ENCODE results near the gene RFX2.
"Not testable (repeated sequence)": the region's sequence is repeated elsewhere in the genome, so short reads cannot be mapped to it uniquely, and the experiment has no call there.

RFX2 gene

GRCh38 chr19:5977222-5977784 is 133.0 kb downstream of the RFX2 start:
- FAIRE-seq (no peak), DNase-seq (ENCODE audit: insufficient read length, low spot score) (no peak)

- DNase-seq (ENCODE audit: insufficient read length, low spot score) (no peak), FAIRE-seq (no peak)
Measured at GRCh38 chr19:5976768-5977167, 133.5 kb downstream of the RFX2 start.

GRCh38 chr19:5975388-5975728 is 134.9 kb downstream of the RFX2 start:
- DNase-seq (ENCODE audit: insufficient read length, low spot score) (no peak), FAIRE-seq (no peak)

GRCh38 chr19:5974721-5975387 is 135.4 kb downstream of the RFX2 start:
- DNase-seq (ENCODE audit: insufficient read length, low spot score), result no peak
- FAIRE-seq, result no peak

- no peak for DNase-seq (ENCODE audit: insufficient read length, low spot score)
- no peak for FAIRE-seq
Measured at GRCh38 chr19:5973867-5974635, 136.2 kb downstream of the RFX2 start.

- no peak for FAIRE-seq
- DNase-seq (ENCODE audit: insufficient read length, low spot score), result no peak
Measured at GRCh38 chr19:5973376-5973775, 136.9 kb downstream of the RFX2 start.

GRCh38 chr19:5972355-5972731 is 138.0 kb downstream of the RFX2 start:
- FAIRE-seq (no peak), DNase-seq (ENCODE audit: insufficient read length, low spot score) (no peak)

GRCh38 chr19:5971714-5972354 is 138.5 kb downstream of the RFX2 start:
- FAIRE-seq (no peak), DNase-seq (ENCODE audit: insufficient read length, low spot score) (no peak)

GRCh38 chr19:5969476-5969875 is 140.8 kb downstream of the RFX2 start:
- FAIRE-seq (no peak), DNase-seq (ENCODE audit: insufficient read length, low spot score) (no peak)

- DNase-seq (ENCODE audit: insufficient read length, low spot score), result no peak
- no peak for FAIRE-seq
Measured at GRCh38 chr19:5968431-5969373, 141.6 kb downstream of the RFX2 start.

- FAIRE-seq, result peak; percentile 88
- DNase-seq (ENCODE audit: insufficient read length, low spot score), result peak; percentile 67
Measured at GRCh38 chr19:5967994-5968430, 142.3 kb downstream of the RFX2 start.

- FAIRE-seq (no peak), DNase-seq (ENCODE audit: insufficient read length, low spot score) (no peak)
Measured at GRCh38 chr19:5967571-5967970, 142.7 kb downstream of the RFX2 start.

GRCh38 chr19:5966941-5967340 is 143.4 kb downstream of the RFX2 start:
- FAIRE-seq, result no peak
- no peak for DNase-seq (ENCODE audit: insufficient read length, low spot score)

GRCh38 chr19:5966215-5966614 is 144.1 kb downstream of the RFX2 start:
- DNase-seq (ENCODE audit: insufficient read length, low spot score) (no peak), FAIRE-seq (no peak)

GRCh38 chr19:5964816-5965565 is 145.3 kb downstream of the RFX2 start:
- FAIRE-seq (no peak), DNase-seq (ENCODE audit: insufficient read length, low spot score) (no peak)

GRCh38 chr19:5963855-5964254 is 146.4 kb downstream of the RFX2 start:
- FAIRE-seq (no peak), DNase-seq (ENCODE audit: insufficient read length, low spot score) (no peak)

- FAIRE-seq, result not testable (repeated sequence)
Measured at GRCh38 chr19:5963259-5963658, 147.0 kb downstream of the RFX2 start.

GRCh38 chr19:5961969-5962945 is 148.0 kb downstream of the RFX2 start:
- no peak for FAIRE-seq
- DNase-seq (ENCODE audit: insufficient read length, low spot score), result peak; percentile 50

More at GRCh38 chr19:5963259-5963658, 147.0 kb downstream of the RFX2 start:
- not testable (repeated sequence) for DNase-seq (ENCODE audit: insufficient read length, low spot score)

GRCh38 chr19:5961641-5961968 is 148.7 kb downstream of the RFX2 start:
- not testable (repeated sequence) for DNase-seq (ENCODE audit: insufficient read length, low spot score); FAIRE-seq
